ENCODE data around the gene IMPA2.

The IMPA2 gene

DNA sequence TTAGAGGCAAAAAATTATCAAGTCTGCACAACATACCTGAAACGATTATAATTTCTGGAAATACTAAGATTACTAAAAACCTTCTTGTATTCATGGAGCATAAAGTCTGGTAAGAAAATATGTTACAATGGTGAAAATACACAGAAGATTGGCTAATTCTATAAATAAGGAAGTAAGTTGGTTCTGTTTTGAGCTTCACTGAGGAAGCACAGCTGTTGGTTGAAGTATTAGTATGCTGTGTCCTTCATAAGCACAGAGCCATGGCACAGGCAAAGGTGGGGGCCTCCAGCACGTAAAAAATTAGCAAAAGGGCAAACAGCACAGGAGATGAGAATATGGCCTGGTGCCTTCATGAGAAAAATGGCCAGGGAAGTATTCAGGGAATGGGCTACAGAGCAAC, 72.0 kb downstream of the IMPA2 start:
- Histone ChIP-seq H3K36me3 (replicated peaks in 1 of 2; ENCODE audit: control insufficient read depth in 2 of 2, insufficient read depth in 2 of 2, low read length in 2 of 2) (no peaks in the 10 kb centered on the region), H3K9me3 (replicated peaks in 1 of 2; ENCODE audit: control insufficient read depth in 2 of 2, insufficient read depth in 1 of 2, low read depth in 1 of 2, low read length in 2 of 2) (no peaks in the 10 kb centered on the region), H2AFZ (ENCODE audit: low read length) (no peak overlapping the region), H3K23ac (ENCODE audit: low read depth, low read length, poor library complexity) (no peak overlapping the region), H3K4me2 (ENCODE audit: insufficient read depth, low read length, poor library complexity, severe bottlenecking) (no peak overlapping the region), H2BK5ac (ENCODE audit: low read length) (no peak overlapping the region), H2BK12ac (ENCODE audit: low read length) (no peak overlapping the region), H3K4me3 (ENCODE audit: low read length in 2 of 2) (no peak overlapping the region), H4K8ac (ENCODE audit: low read depth, low read length) (no peak overlapping the region), H3K14ac (ENCODE audit: low read length) (no peak overlapping the region), H3K27ac (replicated peaks; ENCODE audit: low read length) (no peak overlapping the region), H2BK120ac (ENCODE audit: low read depth, low read length) (no peak overlapping the region), H3K79me1 (ENCODE audit: low read depth, low read length) (no peaks in the 10 kb centered on the region), H3K4me1 (ENCODE audit: control insufficient read depth in 2 of 2, insufficient read depth in 1 of 2, low read depth in 1 of 2, low read length in 2 of 2) (no peaks in the 10 kb centered on the region), H3K9ac (ENCODE audit: low read depth, low read length, poor library complexity) (no peak overlapping the region), H2BK15ac (ENCODE audit: low read length) (no peak overlapping the region), H3K27me3 (ENCODE audit: control insufficient read depth in 3 of 3, insufficient read depth in 3 of 3, low read depth in 1 of 3, low read length in 3 of 3) (peaks cover 0 to 38% (median 0%) of the 10 kb centered on the region in 3 experiments), H3K4ac (ENCODE audit: low read length) (no peak overlapping the region), H2AK5ac (ENCODE audit: low read depth, low read length) (no peak overlapping the region), H4K91ac (ENCODE audit: low read depth, low read length, poor library complexity) (no peak overlapping the region), H3K18ac (ENCODE audit: low read length) (no peak overlapping the region)
- no peak for DNase-seq (ENCODE audit: low spot score)
- no CpG with 5 or more reads among the region's 2 CpGs for WGBS, 2 donors (ENCODE audit: extremely low coverage in 2 of 2, insufficient read length in 2 of 2, insufficient replicate concordance in 1 of 2)

DNA sequence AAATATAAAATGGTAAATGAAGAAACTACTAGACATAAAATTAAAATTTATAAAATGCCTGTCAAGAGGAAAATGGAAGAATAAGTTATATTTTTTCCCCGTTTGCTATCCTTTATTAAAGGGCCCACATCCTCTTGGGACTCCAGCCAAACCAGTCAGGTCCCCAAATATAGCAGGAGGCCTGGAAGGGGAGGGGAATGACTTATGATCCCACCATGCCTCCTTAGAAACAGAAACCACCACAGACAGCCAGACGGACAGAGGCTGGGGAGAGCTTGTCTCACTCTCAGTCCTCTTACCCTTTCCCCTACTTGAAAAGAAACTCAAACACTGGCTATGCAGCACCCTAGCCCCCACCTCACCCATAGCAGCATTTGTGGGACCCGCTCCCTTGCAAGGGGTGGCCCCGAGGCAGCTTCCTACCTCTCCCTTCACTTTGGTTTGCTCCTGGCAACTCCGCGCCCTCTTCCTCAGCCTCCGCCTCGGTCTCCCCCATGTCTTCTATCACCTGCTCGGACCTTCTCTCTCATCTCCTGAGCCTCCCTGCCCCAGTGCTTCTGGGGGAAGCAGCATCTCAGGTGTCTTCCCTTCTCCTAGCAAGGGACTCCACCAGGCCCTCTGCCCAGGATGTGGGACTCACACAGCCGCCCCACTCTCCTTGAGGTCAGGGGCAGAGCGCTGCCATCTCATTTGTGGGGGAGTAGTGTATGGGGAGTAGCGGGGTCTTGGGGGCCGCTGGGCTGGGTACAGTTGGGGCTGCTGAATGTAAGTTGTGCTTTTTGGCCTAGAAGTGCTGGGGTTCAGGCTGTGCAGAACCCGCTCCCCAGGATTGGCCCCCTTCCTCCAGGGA, 75.0 kb downstream of the IMPA2 start:
- H4K8ac ChIP-seq (ENCODE audit: low read depth, low read length) = no peak overlapping the region
- H4K91ac ChIP-seq (ENCODE audit: low read depth, low read length, poor library complexity) = no peak overlapping the region
- no peaks in the 10 kb centered on the region for H3K36me3 ChIP-seq (replicated peaks in 1 of 2; ENCODE audit: control insufficient read depth in 2 of 2, insufficient read depth in 2 of 2, low read length in 2 of 2)
- no peak overlapping the region for H3K4me2 ChIP-seq (ENCODE audit: insufficient read depth, low read length, poor library complexity, severe bottlenecking)
- no peaks in the 10 kb centered on the region for H3K9me3 ChIP-seq (replicated peaks in 1 of 2; ENCODE audit: control insufficient read depth in 2 of 2, insufficient read depth in 1 of 2, low read depth in 1 of 2, low read length in 2 of 2)
- no peak overlapping the region for H3K14ac ChIP-seq (ENCODE audit: low read length)
- no peak overlapping the region for H2BK12ac ChIP-seq (ENCODE audit: low read length)
- H3K23ac ChIP-seq (ENCODE audit: low read depth, low read length, poor library complexity) = no peak overlapping the region
- no peak overlapping the region for H2AFZ ChIP-seq (ENCODE audit: low read length)
- no peak for DNase-seq (ENCODE audit: low spot score)
- H3K4me3 ChIP-seq (ENCODE audit: low read length in 2 of 2) = no peak overlapping the region
- H2BK15ac ChIP-seq (ENCODE audit: low read length) = no peak overlapping the region
- H2BK5ac ChIP-seq (ENCODE audit: low read length) = no peak overlapping the region
- H3K27me3 ChIP-seq (ENCODE audit: control insufficient read depth in 3 of 3, insufficient read depth in 3 of 3, low read depth in 1 of 3, low read length in 3 of 3) = peaks cover 0 to 17% (median 0%) of the 10 kb centered on the region in 3 experiments
- H3K9ac ChIP-seq (ENCODE audit: low read depth, low read length, poor library complexity) = no peak overlapping the region
- H2BK120ac ChIP-seq (ENCODE audit: low read depth, low read length) = no peak overlapping the region
- H3K18ac ChIP-seq (ENCODE audit: low read length) = no peak overlapping the region
- H2AK5ac ChIP-seq (ENCODE audit: low read depth, low read length) = no peak overlapping the region
- H3K4ac ChIP-seq (ENCODE audit: low read length) = no peak overlapping the region
- H3K4me1 ChIP-seq (ENCODE audit: control insufficient read depth in 2 of 2, insufficient read depth in 1 of 2, low read depth in 1 of 2, low read length in 2 of 2) = no peaks in the 10 kb centered on the region
- H3K27ac ChIP-seq (replicated peaks; ENCODE audit: low read length) = no peak overlapping the region
- H3K79me1 ChIP-seq (ENCODE audit: low read depth, low read length) = no peaks in the 10 kb centered on the region
- WGBS, 2 donors (ENCODE audit: extremely low coverage in 2 of 2, insufficient read length in 2 of 2, insufficient replicate concordance in 1 of 2) = no CpG with 5 or more reads among the region's 14 CpGs

- peak overlapping the region; percentile 85 for H2BK15ac ChIP-seq (ENCODE audit: low read length)
- no peak overlapping the region for H3K4ac ChIP-seq (ENCODE audit: low read length)
- no peaks in the 10 kb centered on the region for H3K79me1 ChIP-seq (ENCODE audit: low read depth, low read length)
- peak overlapping the region; percentile 39 for H2BK5ac ChIP-seq (ENCODE audit: low read length)
- H3K4me1 ChIP-seq (ENCODE audit: control insufficient read depth in 2 of 2, insufficient read depth in 1 of 2, low read depth in 1 of 2, low read length in 2 of 2) = no peaks in the 10 kb centered on the region
- H3K36me3 ChIP-seq (replicated peaks in 1 of 2; ENCODE audit: control insufficient read depth in 2 of 2, insufficient read depth in 2 of 2, low read length in 2 of 2) = no peaks in the 10 kb centered on the region
- H2BK12ac ChIP-seq (ENCODE audit: low read length) = peak overlapping the region; percentile 6
- no peak overlapping the region for H2BK120ac ChIP-seq (ENCODE audit: low read depth, low read length)
- H3K18ac ChIP-seq (ENCODE audit: low read length) = no peak overlapping the region
- H4K91ac ChIP-seq (ENCODE audit: low read depth, low read length, poor library complexity) = no peak overlapping the region
- peak overlapping the region; percentile 89 for H3K23ac ChIP-seq (ENCODE audit: low read depth, low read length, poor library complexity)
- WGBS, 2 donors (ENCODE audit: extremely low coverage in 2 of 2, insufficient read length in 2 of 2, insufficient replicate concordance in 1 of 2) = no CpG with 5 or more reads among the region's 14 CpGs
- no peak overlapping the region for H3K27ac ChIP-seq (replicated peaks; ENCODE audit: low read length)
- no peak for DNase-seq (ENCODE audit: low spot score)
- no peak overlapping the region for H3K4me2 ChIP-seq (ENCODE audit: insufficient read depth, low read length, poor library complexity, severe bottlenecking)
- H3K9me3 ChIP-seq (replicated peaks in 1 of 2; ENCODE audit: control insufficient read depth in 2 of 2, insufficient read depth in 1 of 2, low read depth in 1 of 2, low read length in 2 of 2) = no peaks in the 10 kb centered on the region
- no peak overlapping the region for H2AFZ ChIP-seq (ENCODE audit: low read length)
- H3K27me3 ChIP-seq (ENCODE audit: control insufficient read depth in 3 of 3, insufficient read depth in 3 of 3, low read depth in 1 of 3, low read length in 3 of 3) = peaks cover 0 to 11% (median 0%) of the 10 kb centered on the region in 3 experiments
- no peak overlapping the region for H2AK5ac ChIP-seq (ENCODE audit: low read depth, low read length)
- peak overlapping the region; percentile 12 for H3K9ac ChIP-seq (ENCODE audit: low read depth, low read length, poor library complexity)
- no peak overlapping the region for H4K8ac ChIP-seq (ENCODE audit: low read depth, low read length)
- no peak overlapping the region for H3K14ac ChIP-seq (ENCODE audit: low read length)
- no peak overlapping the region for H3K4me3 ChIP-seq (ENCODE audit: low read length in 2 of 2)
Observed at GRCh38 chr18:12056884-12057402, 75.6 kb downstream of the IMPA2 start.

GRCh38 chr18:12057419-12058039, 76.2 kb downstream of the IMPA2 start:
- Histone ChIP-seq H3K9me3 (replicated peaks in 1 of 2; ENCODE audit: control insufficient read depth in 2 of 2, insufficient read depth in 1 of 2, low read depth in 1 of 2, low read length in 2 of 2) (no peaks in the 10 kb centered on the region), H3K18ac (ENCODE audit: low read length) (peak overlapping the region; percentile 38), H4K8ac (ENCODE audit: low read depth, low read length) (no peak overlapping the region), H3K79me1 (ENCODE audit: low read depth, low read length) (no peaks in the 10 kb centered on the region), H3K4me1 (ENCODE audit: control insufficient read depth in 2 of 2, insufficient read depth in 1 of 2, low read depth in 1 of 2, low read length in 2 of 2) (no peaks in the 10 kb centered on the region), H3K4me2 (ENCODE audit: insufficient read depth, low read length, poor library complexity, severe bottlenecking) (no peak overlapping the region), H3K27ac (replicated peaks; ENCODE audit: low read length) (no peak overlapping the region), H3K4ac (ENCODE audit: low read length) (no peak overlapping the region), H3K4me3 (ENCODE audit: low read length in 2 of 2) (no peak overlapping the region), H4K91ac (ENCODE audit: low read depth, low read length, poor library complexity) (no peak overlapping the region), H2BK120ac (ENCODE audit: low read depth, low read length) (no peak overlapping the region), H3K23ac (ENCODE audit: low read depth, low read length, poor library complexity) (peak overlapping the region; percentile 89), H2AFZ (ENCODE audit: low read length) (no peak overlapping the region), H3K14ac (ENCODE audit: low read length) (no peak overlapping the region), H2BK5ac (ENCODE audit: low read length) (peak overlapping the region; percentile 39), H3K36me3 (replicated peaks in 1 of 2; ENCODE audit: control insufficient read depth in 2 of 2, insufficient read depth in 2 of 2, low read length in 2 of 2) (no peaks in the 10 kb centered on the region), H2BK15ac (ENCODE audit: low read length) (peak overlapping the region; percentile 85), H2BK12ac (ENCODE audit: low read length) (peak overlapping the region; percentile 6), H2AK5ac (ENCODE audit: low read depth, low read length) (peak overlapping the region; percentile 81), H3K9ac (ENCODE audit: low read depth, low read length, poor library complexity) (no peak overlapping the region), H3K27me3 (ENCODE audit: control insufficient read depth in 3 of 3, insufficient read depth in 3 of 3, low read depth in 1 of 3, low read length in 3 of 3) (peaks cover 0 to 8% (median 0%) of the 10 kb centered on the region in 3 experiments)
- no peak for DNase-seq (ENCODE audit: low spot score)
- WGBS, 2 donors (ENCODE audit: extremely low coverage in 2 of 2, insufficient read length in 2 of 2, insufficient replicate concordance in 1 of 2) = no CpG with 5 or more reads among the region's 14 CpGs
